ENCODE data around the gene RSU1. TPM values are rescaled to one million over a fixed set of nuclear protein-coding genes. Genes with fewer than 3 reads are reported as not detected.

Gene RSU1
- polyA plus RNA-seq, 1 experiment: 277 TPM

DNA sequence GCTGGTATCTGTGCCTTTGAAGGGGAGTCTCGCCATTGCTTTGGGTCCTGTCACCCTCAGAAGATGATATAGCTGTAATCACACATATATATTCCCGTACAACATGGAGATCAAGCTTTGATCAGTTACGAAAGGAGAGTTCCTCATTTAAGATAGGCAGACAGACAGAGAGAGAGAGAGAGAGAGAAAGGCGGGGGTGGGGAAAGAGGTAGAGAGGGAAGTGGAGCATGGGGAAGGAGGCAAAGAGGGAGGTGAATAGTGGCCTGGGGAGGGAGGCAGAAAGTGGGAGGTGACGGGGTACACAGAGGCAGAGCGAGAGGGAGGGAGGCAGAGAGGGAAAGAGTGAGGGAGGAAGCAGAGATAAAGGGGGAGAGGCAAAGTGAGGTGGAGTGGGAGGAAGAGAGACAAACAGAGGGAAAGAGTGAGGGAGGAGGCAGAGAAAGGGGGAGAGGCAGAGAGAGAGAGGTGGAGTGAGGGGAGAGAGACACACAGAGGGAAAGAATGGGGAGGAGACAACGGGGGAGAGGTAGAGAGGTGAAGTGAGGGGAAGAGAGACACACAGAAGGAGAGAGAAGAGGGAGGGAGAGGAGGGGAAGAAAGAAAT lies 250.9 kb downstream of the RSU1 start:
- CTCF ChIA-PET: interaction anchor here (0.6 kb wide), 1 partner anchor 40 kb away, joined by 4 read pairs; no protein-coding TSS in a partner anchor
- Histone ChIP-seq H3K4me3 (ENCODE audit: low read depth, low read length) (no peak overlapping the region), H3K27me3 (ENCODE audit: control insufficient read depth, insufficient read depth, low read length) (no peaks in the 10 kb centered on the region), H3K36me3 (ENCODE audit: control insufficient read depth, insufficient read depth, low read length) (no peaks in the 10 kb centered on the region)
- no peak for TF ChIP-seq CTCF (IDR thresholded peaks at IDR 0.05; ENCODE audit: insufficient read depth, low read depth, low read length)
- POLR2A ChIA-PET: no interaction called here
- no peak for DNase-seq (ENCODE audit: low read depth)

DNA sequence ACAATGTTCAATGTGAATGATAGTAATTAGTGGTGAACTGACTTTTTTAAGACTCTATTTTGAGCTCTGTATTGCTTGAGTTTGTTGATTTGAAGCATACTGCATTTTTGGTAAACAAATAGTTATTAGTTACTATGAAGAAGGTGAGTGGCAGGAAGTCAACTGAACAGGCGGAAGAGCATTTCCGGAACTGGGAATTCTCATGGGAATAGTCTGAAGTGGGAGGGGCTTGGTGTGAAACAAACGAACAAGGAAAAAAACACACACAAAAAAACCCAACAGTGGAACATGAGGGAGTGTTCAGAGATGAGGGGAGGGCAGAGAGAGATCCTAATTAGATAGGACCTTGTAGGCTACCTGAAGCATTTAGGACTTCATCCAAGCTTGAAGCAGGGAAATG lies 251.6 kb downstream of the RSU1 start:
- CTCF ChIA-PET: interaction anchor here (0.6 kb wide), 1 partner anchor 39 kb away, joined by 4 read pairs; no protein-coding TSS in a partner anchor
- no peak for DNase-seq (ENCODE audit: low read depth)
- no peak for TF ChIP-seq CTCF (IDR thresholded peaks at IDR 0.05; ENCODE audit: insufficient read depth, low read depth, low read length)
- no peak overlapping the region for H3K4me3 ChIP-seq (ENCODE audit: low read depth, low read length)
- H3K36me3 ChIP-seq (ENCODE audit: control insufficient read depth, insufficient read depth, low read length): no peaks in the 10 kb centered on the region
- POLR2A ChIA-PET: no interaction called here
- H3K27me3 ChIP-seq (ENCODE audit: control insufficient read depth, insufficient read depth, low read length): no peaks in the 10 kb centered on the region

DNA sequence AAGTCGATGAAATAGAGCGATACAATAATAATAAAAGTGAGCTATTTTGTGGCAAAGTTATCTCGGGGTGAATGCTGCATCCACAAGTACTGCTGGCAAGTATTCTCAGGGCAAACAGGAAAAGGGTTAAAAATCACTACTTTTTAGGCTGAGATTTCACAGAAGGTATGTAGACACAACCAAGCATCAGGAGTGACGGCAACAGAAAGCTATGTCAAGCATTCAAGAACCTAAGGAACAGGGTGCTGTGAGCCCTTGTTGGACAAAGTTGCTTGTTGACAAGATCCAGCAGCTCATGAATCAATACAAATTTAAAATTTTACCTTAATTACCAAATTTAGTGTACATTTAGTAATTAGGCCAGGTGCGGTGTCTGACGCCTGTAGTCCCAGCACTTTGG lies 254.3 kb downstream of the RSU1 start:
- no peaks in the 10 kb centered on the region for H3K27me3 ChIP-seq (ENCODE audit: control insufficient read depth, insufficient read depth, low read length)
- ChIA-PET CTCF (no interaction called here), POLR2A (no interaction called here)
- H3K36me3 ChIP-seq (ENCODE audit: control insufficient read depth, insufficient read depth, low read length): no peaks in the 10 kb centered on the region
- TF ChIP-seq CTCF (IDR thresholded peaks at IDR 0.05; ENCODE audit: insufficient read depth, low read depth, low read length): no peak
- no peak for DNase-seq (ENCODE audit: low read depth)
- H3K4me3 ChIP-seq (ENCODE audit: low read depth, low read length): no peak overlapping the region

DNA sequence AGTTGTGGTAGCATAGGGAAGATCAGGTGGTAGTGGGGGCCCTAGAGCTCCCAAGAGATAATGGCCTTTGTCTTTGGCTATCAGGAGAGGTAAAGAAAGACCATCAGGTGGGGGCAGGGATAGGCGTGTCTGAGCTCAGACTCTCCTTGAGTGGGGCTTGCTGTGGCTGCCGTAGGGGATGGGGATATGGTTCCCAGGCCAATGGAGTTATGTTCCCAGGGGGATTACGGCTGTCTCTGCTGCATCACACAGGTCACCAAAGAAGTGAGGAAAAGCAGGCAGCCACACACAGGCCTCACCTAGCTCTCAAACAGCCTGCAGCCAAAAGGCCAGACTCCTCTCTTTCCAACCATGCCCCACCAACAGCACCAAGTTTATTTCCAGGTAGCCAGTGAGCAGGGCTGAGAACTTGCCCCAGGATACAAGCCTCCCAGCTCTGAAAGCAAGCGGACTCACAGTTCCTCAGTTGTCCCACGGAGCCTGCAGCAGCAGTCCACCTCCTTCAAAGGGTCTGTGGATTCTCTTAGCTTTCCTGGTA lies 257.9 kb downstream of the RSU1 start:
- no peak for TF ChIP-seq CTCF (IDR thresholded peaks at IDR 0.05; ENCODE audit: insufficient read depth, low read depth, low read length)
- DNase-seq (ENCODE audit: low read depth): no peak
- no peak overlapping the region for H3K4me3 ChIP-seq (ENCODE audit: low read depth, low read length)
- H3K27me3 ChIP-seq (ENCODE audit: control insufficient read depth, insufficient read depth, low read length): no peaks in the 10 kb centered on the region
- CTCF ChIA-PET: interaction anchor here (5.0 kb wide), 1 partner anchor 14 kb away, joined by 19 read pairs; no protein-coding TSS in a partner anchor
- no peaks in the 10 kb centered on the region for H3K36me3 ChIP-seq (ENCODE audit: control insufficient read depth, insufficient read depth, low read length)
- POLR2A ChIA-PET: no interaction called here

DNA sequence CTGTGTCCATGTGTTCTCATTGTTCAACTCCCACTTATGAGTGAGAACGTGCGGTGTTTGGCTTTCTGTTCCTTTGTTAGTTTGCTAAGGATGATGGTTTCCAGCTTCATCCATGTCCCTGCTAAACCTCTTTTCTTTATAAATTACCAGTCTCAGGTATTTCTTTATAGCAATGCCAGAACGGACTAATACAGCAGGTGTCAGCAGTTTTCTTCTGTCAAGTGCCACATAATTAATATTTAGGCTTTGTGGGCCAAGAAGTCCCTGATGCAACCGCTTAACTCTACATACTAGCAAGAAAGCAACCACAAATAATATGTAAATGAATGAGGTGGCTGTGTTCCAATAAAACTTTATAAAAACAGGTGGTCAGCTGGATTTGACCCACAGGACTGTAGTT lies 269.3 kb downstream of the RSU1 start:
- DNase-seq (ENCODE audit: low read depth): no peak
- no peak for TF ChIP-seq CTCF (IDR thresholded peaks at IDR 0.05; ENCODE audit: insufficient read depth, low read depth, low read length)
- Histone ChIP-seq H3K4me3 (ENCODE audit: low read depth, low read length) (no peak overlapping the region), H3K36me3 (ENCODE audit: control insufficient read depth, insufficient read depth, low read length) (no peaks in the 10 kb centered on the region), H3K27me3 (ENCODE audit: control insufficient read depth, insufficient read depth, low read length) (no peaks in the 10 kb centered on the region)
- ChIA-PET CTCF (no interaction called here), POLR2A (no interaction called here)
